ENCODE results near the gene U2AF1L4.

GRCh38 chr19:35719402-35720162 lies 25.6 kb downstream of the U2AF1L4 start:
- TF ChIP-seq POLR2AphosphoS5 (IDR thresholded peaks at IDR 0.05; ENCODE audit: low read depth, low read length) (no peak), POLR2A (IDR thresholded peaks at IDR 0.05; ENCODE audit: low read depth, low read length) (no peak; the same call in 1 of the 2 replicates), TAF1 (IDR thresholded peaks at IDR 0.05; ENCODE audit: borderline replicate concordance, low read depth, low read length) (no peak)

Measured in GM12892 (cell line).